Activated CD8-positive, alpha-beta T cell treated with anti-CD3 and anti-CD28 coated beads, Interleukin-2, amount 10 ng/mL, durations not matched to agents 7 days and 5 days (primary cell): ENCODE measurements around the gene CDK2AP2. TPM values are rescaled to one million over a fixed set of nuclear protein-coding genes. Genes with fewer than 3 reads are reported as not detected.

Source experiments
- ATAC-seq: fragments of 150-1000 bp; cut with Tn5 transposase; one replicate; pipeline ENCODE4 v1.10.0; 2021; ENCODE audit warnings: moderate library complexity
- CTCF ChIA-PET: fragments of 350-600 bp; sonication (Branson Sonifier 250); formaldehyde crosslinking; loops from one replicate; lab custom pipeline; 2021; ENCODE audit warnings: antibody characterized with exemption; lab: Charles Lee
- POLR2A ChIA-PET: fragments of 350-600 bp; sonication (Branson Sonifier 250); formaldehyde crosslinking; loops from one replicate; lab custom pipeline; 2021; ENCODE audit warnings: antibody characterized with exemption; lab: Charles Lee
- DNase-seq: peaks from one replicate; pipeline ENCODE4 v3.0.0-alpha.2; 2020
- H3K27ac Mint-ChIP-seq: one replicate; pipeline ENCODE4 v1.8.0; 2021; ENCODE audit warnings: mild to moderate bottlenecking, mixed read lengths
- H3K27me3 Mint-ChIP-seq: one replicate; pipeline ENCODE4 v1.8.0; 2021; ENCODE audit warnings: low read depth, mixed read lengths
- H3K36me3 Mint-ChIP-seq: one replicate; pipeline ENCODE4 v1.8.0; 2021; ENCODE audit warnings: low read depth, mixed read lengths
- H3K4me1 Mint-ChIP-seq: one replicate; pipeline ENCODE4 v1.8.0; 2021; ENCODE audit warnings: low read depth, mixed read lengths
- H3K4me3 Mint-ChIP-seq: one replicate; pipeline ENCODE4 v1.8.0; 2021; ENCODE audit warnings: mild to moderate bottlenecking, mixed read lengths
- H3K9me3 Mint-ChIP-seq: one replicate; pipeline ENCODE4 v1.8.0; 2022; ENCODE audit warnings: mixed read lengths; ENCODE audit not compliant: insufficient read depth
- microRNA-seq: library from miRNA; unstranded; fragments of <30 nt; microRNA quantifications from one replicate; pipeline ENCODE4 v1.2.0, GENCODE V29; 2022
- total RNA-seq, 2 experiments: library from RNA; stranded (reverse); gene quantifications; one replicate each; pipeline ENCODE4 v1.2.3, GENCODE V29; 2021

The CDK2AP2 gene
- total RNA-seq, 2 experiments from 2014 or later: 168 to 175 TPM

DNA sequence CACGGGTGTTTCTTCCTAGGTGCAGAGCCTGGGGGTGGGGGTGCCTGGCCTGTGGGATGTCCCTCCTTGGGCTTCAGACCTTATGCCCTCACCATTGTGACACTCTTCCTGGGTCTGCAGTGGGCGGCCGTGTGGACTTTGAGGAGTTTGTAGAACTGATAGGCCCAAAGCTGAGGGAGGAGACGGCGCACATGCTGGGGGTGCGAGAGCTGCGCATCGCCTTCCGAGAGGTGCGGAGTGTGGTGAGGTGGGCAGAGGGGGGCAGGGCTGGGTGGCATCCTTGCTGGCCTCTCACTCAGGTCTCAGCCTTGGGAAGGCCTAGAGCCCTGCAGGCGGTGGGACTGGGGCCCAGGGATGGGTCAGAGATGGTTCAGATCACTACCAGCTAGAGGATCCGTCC is 50.5 kb downstream of the CDK2AP2 start:
- Mint-ChIP-seq H3K36me3 (no peaks in the 10 kb centered on the region), H3K4me3 (no peak overlapping the region), H3K4me1 (peaks cover 2% of the 10 kb centered on the region), H3K9me3 (no peaks in the 10 kb centered on the region), H3K27me3 (peaks cover 2% of the 10 kb centered on the region), H3K27ac (no peak overlapping the region)
- DNase-seq: no peak
- no peak for ATAC-seq
- CTCF ChIA-PET: no interaction called here
- POLR2A ChIA-PET: no interaction called here

Small RNA genes within 50 kb of the gene (microRNA-seq; reads per million reads assigned to microRNA genes)
- gene MIR6752: 1.7 reads per million

Other genes with a start within 250 kb of the CDK2AP2 start
- gene GRK2, start 241.7 kb downstream of the CDK2AP2 start, total RNA-seq: 100 to 1,000 TPM; 338 to 348 TPM
- gene ANKRD13D, start 218.9 kb downstream of the CDK2AP2 start, total RNA-seq: 100 to 1,000 TPM; 179 to 189 TPM
- 10 to 100 TPM; 12.0 to 13.0 TPM for gene SSH3, start 204.6 kb downstream of the CDK2AP2 start, total RNA-seq
- gene POLD4, start 154.6 kb downstream of the CDK2AP2 start, total RNA-seq: 10 to 100 TPM; 53.2 to 56.7 TPM
- under 1 TPM; 0.29 to 0.50 TPM for gene CLCF1, start 134.6 kb downstream of the CDK2AP2 start, total RNA-seq
- 10 to 100 TPM; 59.5 to 60.4 TPM for gene RAD9A, start 116.2 kb downstream of the CDK2AP2 start, total RNA-seq
- gene PPP1CA, start 106.3 kb downstream of the CDK2AP2 start, total RNA-seq: 100 to 1,000 TPM; 429 to 434 TPM
- 100 to 1,000 TPM; 345 to 352 TPM for gene TBC1D10C, start 104.1 kb downstream of the CDK2AP2 start, total RNA-seq
- 1 to 10 TPM; 4.8 to 4.9 TPM for gene CARNS1, start 92.5 kb downstream of the CDK2AP2 start, total RNA-seq
- 10 to 100 TPM; 64.0 to 66.9 TPM for gene RPS6KB2, start 79.7 kb downstream of the CDK2AP2 start, total RNA-seq
- gene PTPRCAP, start 70.5 kb downstream of the CDK2AP2 start, total RNA-seq: 100 to 1,000 TPM; 445 to 447 TPM
- 100 to 1,000 TPM; 157 to 169 TPM for gene CORO1B, start 64.7 kb downstream of the CDK2AP2 start, total RNA-seq
- gene GPR152, start 55.4 kb downstream of the CDK2AP2 start, total RNA-seq: not detected
- gene CABP4, start 52.8 kb downstream of the CDK2AP2 start, total RNA-seq: 1 to 10 TPM; 1.6 to 1.9 TPM
- gene TMEM134, start 38.9 kb downstream of the CDK2AP2 start, total RNA-seq: 10 to 100 TPM; 39.6 to 42.5 TPM
- gene AIP, start 25.1 kb downstream of the CDK2AP2 start, total RNA-seq: 100 to 1,000 TPM; 156 to 163 TPM
- 100 to 1,000 TPM; 110 to 117 TPM for gene PITPNM1, start 2.8 kb downstream of the CDK2AP2 start, total RNA-seq
- gene CABP2, start 15.3 kb upstream of the CDK2AP2 start, total RNA-seq: not detected
- gene GSTP1, start 75.7 kb upstream of the CDK2AP2 start, total RNA-seq: 100 to 1,000 TPM; 330 to 337 TPM
- gene NDUFV1, start 98.8 kb upstream of the CDK2AP2 start, total RNA-seq: 100 to 1,000 TPM; 250 to 258 TPM
- 10 to 100 TPM; 18.6 to 20.1 TPM for gene NUDT8, start 121.8 kb upstream of the CDK2AP2 start, total RNA-seq
- gene TBX10, start 131.6 kb upstream of the CDK2AP2 start, total RNA-seq: not detected
- gene ACY3, start 142.6 kb upstream of the CDK2AP2 start, total RNA-seq: under 1 TPM; 0.61 to 0.73 TPM
- not detected for gene ALDH3B2, start 166.5 kb upstream of the CDK2AP2 start, total RNA-seq